ENCODE measurements around the gene ELAVL4.

Gene ELAVL4

GRCh38 chr1:50180367-50180766, 71.6 kb downstream of the ELAVL4 start:
- no peak for DNase-seq (ENCODE audit: low read depth)

GRCh38 chr1:50181027-50181663, 72.4 kb downstream of the ELAVL4 start:
- no peak for DNase-seq (ENCODE audit: low read depth)

DNA sequence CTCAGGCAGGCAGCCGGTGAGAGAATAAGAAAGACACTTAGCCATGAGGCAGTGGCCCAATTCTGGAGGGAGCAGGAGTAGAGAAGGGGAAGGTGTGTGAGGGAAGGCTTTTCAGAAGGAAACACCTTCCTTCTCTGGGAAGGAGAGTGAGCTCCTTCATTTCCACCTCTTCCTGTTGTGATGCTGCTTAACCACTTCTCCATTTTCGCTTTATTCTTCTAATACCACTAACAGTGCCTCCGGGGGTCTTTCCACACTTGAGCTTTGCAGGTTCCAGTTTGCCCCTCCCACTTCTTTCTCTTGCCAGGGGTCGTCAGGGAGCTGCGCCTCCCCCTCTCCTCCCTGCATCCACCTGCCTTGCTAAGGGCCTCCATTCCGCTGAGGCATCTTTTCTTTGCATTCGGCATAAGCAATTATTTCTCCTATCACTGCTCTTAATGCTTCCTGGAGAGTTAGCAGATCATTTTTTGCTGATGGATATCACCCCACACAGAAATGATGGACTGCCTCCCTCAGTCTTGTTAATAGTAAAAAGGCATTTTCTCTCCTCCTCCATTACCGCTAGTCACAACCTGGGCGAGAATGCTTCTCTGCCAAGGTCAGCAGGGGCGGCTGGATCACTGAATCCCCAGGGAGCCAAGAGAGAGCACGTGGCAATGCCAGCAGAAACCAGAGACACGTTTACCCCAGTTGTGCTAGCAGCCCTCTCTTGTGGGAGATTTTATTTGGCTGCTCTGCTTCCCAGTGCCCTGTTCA, 74.8 kb downstream of the ELAVL4 start:
- no peak for DNase-seq (ENCODE audit: low read depth)

GRCh38 chr1:50189369-50189768, 80.6 kb downstream of the ELAVL4 start:
- no peak for DNase-seq (ENCODE audit: low read depth)

DNA sequence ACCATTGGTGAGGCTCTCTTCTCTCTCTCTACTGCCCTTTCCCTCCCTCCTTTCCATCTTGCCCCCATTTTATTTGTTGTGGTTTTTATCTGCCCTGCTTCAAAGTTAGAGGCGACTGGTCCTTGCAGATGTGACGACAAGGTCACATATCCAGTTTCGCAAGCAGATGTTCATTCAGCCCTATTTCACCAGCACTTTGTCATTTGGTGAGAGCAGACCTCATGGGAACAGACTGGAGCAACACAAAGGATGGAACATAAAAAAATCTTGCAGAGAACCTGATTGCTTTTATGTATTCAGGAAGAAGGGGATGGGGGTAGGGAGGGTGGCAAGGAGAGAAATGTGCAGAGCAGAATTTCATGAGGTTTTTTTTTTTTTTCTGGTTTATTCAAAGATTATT, 84.3 kb downstream of the ELAVL4 start:
- DNase-seq (ENCODE audit: low read depth): no peak

DNA sequence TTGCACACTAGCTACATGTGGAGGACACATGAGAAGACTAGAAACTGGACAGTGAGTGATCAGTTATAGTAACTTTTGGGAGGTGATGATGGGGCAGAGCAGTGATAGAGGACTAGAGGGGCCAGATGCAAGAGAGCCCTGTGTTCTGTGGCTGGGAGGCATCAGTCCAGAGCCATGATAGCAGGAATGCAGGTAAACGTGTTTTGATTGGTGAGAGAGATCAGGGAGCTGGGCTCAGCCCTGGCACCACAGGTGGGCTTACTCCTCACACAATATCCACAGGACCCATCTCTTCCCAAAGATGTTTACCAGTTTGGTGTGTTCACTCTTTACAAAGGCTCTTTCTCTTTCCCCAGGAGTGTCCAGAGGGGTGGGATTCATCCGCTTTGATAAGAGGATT, 86.5 kb downstream of the ELAVL4 start:
- DNase-seq (ENCODE audit: low read depth): no peak

GRCh38 chr1:50196081-50196480, 87.4 kb downstream of the ELAVL4 start:
- no peak for DNase-seq (ENCODE audit: low read depth)

- no peak for DNase-seq (ENCODE audit: low read depth)
Observed at GRCh38 chr1:50197216-50197615, 88.5 kb downstream of the ELAVL4 start.

GRCh38 chr1:50208315-50208714, 99.6 kb downstream of the ELAVL4 start:
- DNase-seq (ENCODE audit: low read depth): no peak

- no peak for DNase-seq (ENCODE audit: low read depth)
Observed at GRCh38 chr1:50208756-50209155, 100.0 kb downstream of the ELAVL4 start.

- no peak for DNase-seq (ENCODE audit: low read depth)
Observed at GRCh38 chr1:50209749-50210148, 101.0 kb downstream of the ELAVL4 start.

DNA sequence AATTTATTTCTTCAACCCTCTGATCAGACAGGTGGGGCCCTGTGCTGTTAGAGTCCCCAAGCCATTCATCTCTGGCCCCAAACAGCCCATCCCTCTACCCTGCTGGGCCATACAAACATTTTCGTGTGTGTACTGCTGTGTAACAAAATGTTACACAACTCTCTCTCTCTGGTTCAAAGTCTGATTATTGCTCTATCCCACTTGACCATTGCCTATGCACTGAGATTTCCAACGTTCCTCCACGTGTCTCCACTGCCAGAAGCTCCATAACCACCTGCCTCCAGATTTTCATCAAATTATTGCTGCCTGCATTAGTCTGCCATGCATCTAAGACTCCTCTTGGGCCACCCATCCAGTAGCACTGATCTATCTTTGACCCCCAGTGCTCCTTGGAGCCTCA, 104.8 kb downstream of the ELAVL4 start:
- DNase-seq (ENCODE audit: low read depth): no peak

- DNase-seq (ENCODE audit: low read depth): no peak
Observed at GRCh38 chr1:50214717-50215116, 106.0 kb downstream of the ELAVL4 start.

DNA sequence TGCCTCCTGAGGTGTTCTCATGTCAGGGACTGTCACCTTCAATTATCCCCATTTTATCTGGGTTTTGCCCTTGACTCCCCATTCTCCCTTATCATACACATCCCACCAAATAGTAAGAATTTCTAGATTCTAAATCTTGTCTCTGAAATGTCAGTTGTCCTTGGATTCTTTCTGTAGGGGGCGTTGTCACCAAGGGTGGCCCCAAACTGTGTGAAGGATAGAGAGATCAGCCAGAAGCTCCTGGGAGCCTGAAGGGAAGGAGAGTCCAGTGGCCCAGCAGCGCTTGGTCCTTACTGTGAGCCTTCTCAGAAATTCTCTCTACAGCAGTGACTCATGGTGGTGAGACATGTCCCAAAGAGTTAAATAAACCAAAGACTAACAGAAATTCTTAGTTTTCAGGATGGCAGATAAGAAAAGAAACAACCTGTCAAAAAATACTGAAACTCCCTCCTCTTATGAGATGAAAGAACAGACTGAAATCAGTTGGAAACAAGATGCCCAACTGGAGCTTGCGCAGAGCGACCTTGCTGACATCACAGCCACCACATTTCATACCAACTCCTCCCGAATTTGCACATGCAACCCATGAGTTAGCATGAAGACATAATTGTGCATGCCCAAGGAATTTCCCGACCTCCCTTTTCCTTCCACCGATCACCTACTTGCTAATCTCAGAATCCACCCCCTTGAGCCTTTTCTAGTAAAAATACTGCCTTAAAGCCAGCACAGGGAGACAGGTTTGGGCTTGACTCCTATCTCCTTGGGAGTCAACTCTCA, 109.8 kb downstream of the ELAVL4 start:
- DNase-seq (ENCODE audit: low read depth): no peak

DNA sequence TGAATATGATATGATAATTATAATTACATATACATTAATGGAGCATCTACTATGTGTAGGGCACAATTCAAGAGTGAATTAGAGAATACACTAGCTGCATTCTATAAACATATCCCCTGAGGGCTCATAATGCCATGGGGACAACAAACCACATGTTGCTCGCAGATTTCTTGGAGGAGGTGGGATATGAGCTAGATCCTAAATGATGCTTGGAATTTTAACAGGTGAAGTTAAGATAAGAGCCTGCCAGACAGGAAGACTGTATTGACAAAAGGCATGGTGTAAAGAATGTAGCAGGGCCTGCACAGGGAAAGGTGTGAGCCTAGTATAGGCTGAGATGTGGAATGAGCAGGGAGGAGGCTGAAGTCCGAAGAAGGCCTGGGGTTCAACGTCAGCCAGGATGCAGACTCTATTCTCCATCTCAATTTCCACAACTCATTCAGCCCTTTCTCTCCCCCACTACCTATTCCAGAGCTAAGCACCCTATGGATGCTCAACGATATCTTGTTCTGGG, 120.2 kb downstream of the ELAVL4 start:
- DNase-seq (ENCODE audit: low read depth): no peak

- DNase-seq (ENCODE audit: low read depth): no peak
Observed at GRCh38 chr1:50231209-50231608, 122.5 kb downstream of the ELAVL4 start.

- no peak for DNase-seq (ENCODE audit: low read depth)
Observed at GRCh38 chr1:50232336-50232735, 123.6 kb downstream of the ELAVL4 start.

DNA sequence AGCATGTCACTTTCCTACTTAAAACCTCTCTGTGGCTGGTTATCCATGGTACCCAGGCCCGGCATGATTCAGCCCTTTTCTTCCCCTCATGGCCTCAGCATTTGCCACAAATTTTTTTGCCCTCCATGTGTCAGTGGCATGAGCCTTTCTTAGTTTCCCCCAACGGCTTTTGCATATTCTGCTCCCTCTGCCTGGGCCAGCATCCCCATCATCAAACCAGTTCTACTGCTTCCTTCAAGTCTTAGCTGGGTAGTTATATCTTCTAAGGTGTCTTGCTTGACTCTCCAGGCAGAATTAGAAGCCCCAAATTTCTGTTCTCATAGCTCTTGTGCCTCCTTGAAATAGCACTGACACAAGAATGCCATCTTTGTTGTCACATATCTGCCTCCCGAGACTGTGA, 127.9 kb downstream of the ELAVL4 start:
- DNase-seq (ENCODE audit: low read depth): no peak

GRCh38 chr1:50237056-50237455, 128.3 kb downstream of the ELAVL4 start:
- DNase-seq (ENCODE audit: low read depth): no peak

- DNase-seq (ENCODE audit: low read depth): no peak
Observed at GRCh38 chr1:50243939-50244338, 135.2 kb downstream of the ELAVL4 start.

DNA sequence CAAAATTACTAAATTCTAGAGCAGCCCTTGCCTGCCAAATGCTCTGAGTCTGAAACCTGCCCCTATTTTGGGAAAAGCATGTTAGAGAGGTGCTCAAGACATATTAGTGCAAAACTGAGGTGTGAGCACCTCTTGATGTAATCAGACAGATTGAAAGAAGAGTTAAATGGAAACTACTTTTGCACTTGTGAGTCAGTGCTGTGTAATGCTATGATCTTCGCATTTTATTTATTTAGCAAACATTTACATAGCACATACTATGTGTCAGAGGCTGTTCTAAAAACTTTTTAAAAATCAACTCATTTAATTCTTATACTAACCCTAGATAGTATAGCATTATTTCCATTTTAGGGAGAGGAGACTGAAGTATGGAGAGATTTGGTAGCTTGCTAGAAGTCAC, 138.1 kb downstream of the ELAVL4 start:
- no peak for DNase-seq (ENCODE audit: low read depth)

DNA sequence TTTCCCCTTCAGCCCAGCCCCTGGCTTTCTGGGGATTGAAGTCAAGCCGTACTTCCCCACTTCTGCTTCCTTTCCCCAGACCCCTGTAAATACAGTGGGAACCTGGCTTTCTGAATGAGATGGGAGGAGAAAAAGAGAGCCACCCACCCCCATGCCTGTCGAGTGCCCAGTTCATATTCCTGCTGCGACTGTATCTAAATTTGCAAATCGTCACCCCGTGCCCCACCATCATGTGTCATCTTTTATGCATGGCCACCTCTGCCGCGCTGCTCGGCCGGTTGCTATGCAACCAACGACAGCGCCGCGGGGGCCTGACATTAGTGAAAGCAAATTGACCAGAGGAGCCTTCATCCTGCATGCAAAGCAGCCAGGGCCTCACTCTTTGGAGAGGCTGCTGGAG, 143.0 kb downstream of the ELAVL4 start:
- no peak for DNase-seq (ENCODE audit: low read depth)

- DNase-seq (ENCODE audit: low read depth): no peak
Observed at GRCh38 chr1:50252196-50252595, 143.5 kb downstream of the ELAVL4 start.

All from activated T-helper 9 cell treated with anti-CD3 and anti-CD28 coated beads, Interleukin-2, amount 50 U/mL, for 16 hours (primary cell).